Breast epithelium (tissue), 4 donors: ENCODE measurements around the gene POLR1B. TPM values are rescaled to one million over a fixed set of nuclear protein-coding genes. Genes with fewer than 3 reads are reported as not detected.

Experiments used
- DNase-seq, 2 donors: peaks; one replicate each; pipeline ENCODE4 v3.0.0-alpha.2; 2019; ENCODE audit warnings: low spot score in 2 of 2
- H3K27ac ChIP-seq, 2 donors: fragments of 200-600 bp; sonication (generic) in 1 of 2; one replicate each; pipeline ENCODE4 v1.5.1; 2016 to 2019; ENCODE audit warnings: mild to moderate bottlenecking in 1 of 2
- H3K27me3 ChIP-seq, 2 donors: fragments of 200-600 bp; sonication (generic) in 1 of 2; one replicate each; pipeline versions ENCODE4 v1.5.1 to v1.6.0; 2017 to 2019; ENCODE audit warnings: control low read depth in 1 of 2, mild to moderate bottlenecking in 1 of 2
- H3K36me3 ChIP-seq: fragments of 200-600 bp; one replicate; pipeline ENCODE4 v1.5.1; 2019
- H3K4me1 ChIP-seq, 2 donors: fragments of 200-600 bp; sonication (generic); one replicate each; pipeline ENCODE4 v1.5.1; 2016 to 2019; ENCODE audit warnings: control low read depth in 1 of 2
- H3K4me3 ChIP-seq, 3 donors: fragments of 200-600 bp; sonication (generic); 1 replicate in 2 of 3; 2 replicates in 1 of 3; pipeline ENCODE4 v1.5.1; 2016 to 2019; ENCODE audit warnings: mild to moderate bottlenecking in 3 of 3, moderate library complexity in 2 of 3
- H3K9me3 ChIP-seq, 2 donors: fragments of 200-600 bp; sonication (generic) in 1 of 2; one replicate each; pipeline ENCODE4 v1.5.1; 2016 to 2019; ENCODE audit warnings: control low read depth in 1 of 2
- POLR2A ChIP-seq: fragments of 450-650 bp; IDR thresholded peaks from one replicate; pipeline ENCODE4 v1.6.1; 2016; ENCODE audit warnings: antibody characterized with exemption, mild to moderate bottlenecking, moderate library complexity
- POLR2AphosphoS5 ChIP-seq, 3 donors: sonication (generic); formaldehyde crosslinking; IDR thresholded peaks; one replicate each; pipeline ENCODE4 v1.6.1; 2017; ENCODE audit warnings: antibody characterized with exemption in 3 of 3
- intact Hi-C: fragments of 100-400 bp; cut with DNase I; formaldehyde crosslinking; loops from one replicate; pipeline ENCODE4 v1.15.1; 2023; ENCODE audit warnings: low total_unique reads
- total RNA-seq, 3 donors: library from RNA; depleted of rRNA; stranded (reverse); fragments of >200 nt; gene quantifications; one replicate each; pipeline ENCODE4 v1.1.0, GENCODE V29; 2016
- TF ChIP-seq, protein P1 (sequence below), 3 donors: fragments of 450-650 bp; IDR thresholded peaks; one replicate each; pipeline ENCODE4 v1.5.1; 2016 to 2017; ENCODE audit warnings: antibody characterized with exemption in 3 of 3, mild to moderate bottlenecking in 3 of 3, moderate library complexity in 3 of 3

Gene POLR1B
- total RNA-seq, 3 donors from 2014 or later = 7.8 to 23.7 (median 15.7) TPM

DNA sequence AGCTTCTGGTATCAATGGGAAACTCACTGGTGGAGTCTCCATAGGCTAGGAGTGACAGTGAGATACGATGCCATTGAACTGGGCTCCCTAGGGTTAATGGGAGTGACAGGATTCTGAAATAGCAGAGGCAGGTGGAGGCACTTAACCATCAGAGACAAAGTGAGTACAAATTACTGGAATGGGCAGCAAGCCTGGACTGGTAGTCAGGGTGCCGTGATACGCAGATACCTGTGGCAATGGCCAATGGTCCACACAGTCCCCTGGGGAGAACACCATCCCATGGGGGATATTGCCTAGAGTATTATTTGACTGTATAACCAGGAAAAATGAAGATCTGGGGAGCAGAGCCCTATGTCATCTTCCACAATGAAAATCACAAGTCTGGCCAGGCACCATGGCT lies 59.5 kb downstream of the POLR1B start:
- DNase-seq = no peak
- H3K27me3 ChIP-seq = no peaks in the 10 kb centered on the region
- intact Hi-C loops = no loop called here
- H3K4me1 ChIP-seq = no peaks in the 10 kb centered on the region
- H3K4me3 ChIP-seq = no peak overlapping the region
- H3K27ac ChIP-seq = no peak overlapping the region
- TF ChIP-seq, protein P1, sequence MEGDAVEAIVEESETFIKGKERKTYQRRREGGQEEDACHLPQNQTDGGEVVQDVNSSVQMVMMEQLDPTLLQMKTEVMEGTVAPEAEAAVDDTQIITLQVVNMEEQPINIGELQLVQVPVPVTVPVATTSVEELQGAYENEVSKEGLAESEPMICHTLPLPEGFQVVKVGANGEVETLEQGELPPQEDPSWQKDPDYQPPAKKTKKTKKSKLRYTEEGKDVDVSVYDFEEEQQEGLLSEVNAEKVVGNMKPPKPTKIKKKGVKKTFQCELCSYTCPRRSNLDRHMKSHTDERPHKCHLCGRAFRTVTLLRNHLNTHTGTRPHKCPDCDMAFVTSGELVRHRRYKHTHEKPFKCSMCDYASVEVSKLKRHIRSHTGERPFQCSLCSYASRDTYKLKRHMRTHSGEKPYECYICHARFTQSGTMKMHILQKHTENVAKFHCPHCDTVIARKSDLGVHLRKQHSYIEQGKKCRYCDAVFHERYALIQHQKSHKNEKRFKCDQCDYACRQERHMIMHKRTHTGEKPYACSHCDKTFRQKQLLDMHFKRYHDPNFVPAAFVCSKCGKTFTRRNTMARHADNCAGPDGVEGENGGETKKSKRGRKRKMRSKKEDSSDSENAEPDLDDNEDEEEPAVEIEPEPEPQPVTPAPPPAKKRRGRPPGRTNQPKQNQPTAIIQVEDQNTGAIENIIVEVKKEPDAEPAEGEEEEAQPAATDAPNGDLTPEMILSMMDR (IDR thresholded peaks at IDR 0.05) = no peak
- TF ChIP-seq POLR2AphosphoS5 (IDR thresholded peaks at IDR 0.05) = no peak
- no peak for TF ChIP-seq POLR2A
- H3K36me3 ChIP-seq = no peaks in the 10 kb centered on the region
- H3K9me3 ChIP-seq = no peaks in the 10 kb centered on the region

DNA sequence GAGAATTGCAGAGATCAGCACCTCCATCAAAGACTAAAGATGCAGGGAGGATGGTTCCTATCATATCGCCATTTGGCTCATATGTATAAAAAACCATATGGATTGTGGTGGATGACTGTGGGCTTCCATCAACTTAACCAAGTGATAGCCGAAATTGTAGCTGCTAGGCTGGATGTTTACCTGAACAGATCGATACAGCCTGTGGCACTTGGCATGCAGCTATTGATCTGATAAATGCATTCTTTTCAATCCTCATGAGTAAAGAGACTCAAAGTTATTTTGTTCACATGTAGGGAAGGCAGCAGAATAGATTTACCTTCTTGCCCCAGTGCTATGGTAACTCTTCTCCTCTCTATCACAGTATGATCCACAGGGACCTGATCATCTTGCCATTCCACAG lies 60.7 kb downstream of the POLR1B start:
- intact Hi-C loops = no loop called here
- no peak for TF ChIP-seq POLR2AphosphoS5 (IDR thresholded peaks at IDR 0.05)
- TF ChIP-seq POLR2A = no peak
- TF ChIP-seq, protein P1 (IDR thresholded peaks at IDR 0.05) = no peak
- no peaks in the 10 kb centered on the region for H3K4me1 ChIP-seq
- H3K4me3 ChIP-seq = no peak overlapping the region
- no peaks in the 10 kb centered on the region for H3K27me3 ChIP-seq
- no peak overlapping the region for H3K27ac ChIP-seq
- no peaks in the 10 kb centered on the region for H3K9me3 ChIP-seq
- H3K36me3 ChIP-seq = no peaks in the 10 kb centered on the region
- DNase-seq = no peak

DNA sequence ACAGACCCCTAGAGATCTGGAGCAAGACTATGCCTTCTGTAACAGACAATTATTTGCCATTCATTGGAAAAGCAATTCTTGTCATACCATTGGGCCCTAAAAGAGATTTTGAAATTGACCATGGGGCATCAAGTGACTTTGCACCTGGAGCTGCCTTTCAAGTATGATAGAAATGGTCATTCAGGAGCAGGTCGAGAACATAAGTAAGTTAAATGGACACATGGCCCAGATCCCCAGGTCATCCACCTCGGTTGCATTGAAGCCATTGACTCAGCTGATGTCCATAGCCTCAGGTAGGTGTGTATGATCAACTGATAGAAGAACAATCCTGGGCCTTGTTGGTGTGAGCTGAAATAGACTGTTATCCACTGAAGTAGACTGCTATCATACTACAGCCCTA lies 61.5 kb downstream of the POLR1B start:
- no peak overlapping the region for H3K27ac ChIP-seq
- H3K27me3 ChIP-seq = no peaks in the 10 kb centered on the region
- intact Hi-C loops = no loop called here
- H3K4me1 ChIP-seq = no peaks in the 10 kb centered on the region
- TF ChIP-seq POLR2A = no peak
- TF ChIP-seq, protein P1 (IDR thresholded peaks at IDR 0.05) = no peak
- no peak for TF ChIP-seq POLR2AphosphoS5 (IDR thresholded peaks at IDR 0.05)
- H3K4me3 ChIP-seq = no peak overlapping the region
- DNase-seq = no peak
- H3K36me3 ChIP-seq = no peaks in the 10 kb centered on the region
- H3K9me3 ChIP-seq = no peaks in the 10 kb centered on the region

DNA sequence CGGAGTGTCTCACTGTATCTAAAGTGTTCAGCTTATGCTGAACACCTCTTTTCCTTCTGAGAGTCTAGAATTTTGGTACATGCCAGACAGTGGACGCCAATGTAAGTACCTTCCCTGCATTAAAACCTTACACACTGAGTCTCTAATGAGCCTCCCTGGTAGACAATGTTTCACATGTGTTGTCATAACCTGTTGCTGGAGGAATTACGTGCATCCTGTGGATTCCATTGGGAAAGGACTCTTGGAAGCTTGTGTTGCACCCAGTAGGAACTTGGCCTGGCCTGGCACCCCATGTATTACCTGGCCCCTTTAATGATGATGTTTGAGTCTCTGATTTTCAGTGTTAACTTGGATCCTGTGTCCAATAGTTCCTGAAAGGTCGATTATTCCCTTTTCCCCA lies 62.7 kb downstream of the POLR1B start:
- intact Hi-C loops = no loop called here
- DNase-seq = no peak
- no peak for TF ChIP-seq POLR2AphosphoS5 (IDR thresholded peaks at IDR 0.05)
- TF ChIP-seq, protein P1 (IDR thresholded peaks at IDR 0.05) = no peak
- TF ChIP-seq POLR2A = no peak

DNA sequence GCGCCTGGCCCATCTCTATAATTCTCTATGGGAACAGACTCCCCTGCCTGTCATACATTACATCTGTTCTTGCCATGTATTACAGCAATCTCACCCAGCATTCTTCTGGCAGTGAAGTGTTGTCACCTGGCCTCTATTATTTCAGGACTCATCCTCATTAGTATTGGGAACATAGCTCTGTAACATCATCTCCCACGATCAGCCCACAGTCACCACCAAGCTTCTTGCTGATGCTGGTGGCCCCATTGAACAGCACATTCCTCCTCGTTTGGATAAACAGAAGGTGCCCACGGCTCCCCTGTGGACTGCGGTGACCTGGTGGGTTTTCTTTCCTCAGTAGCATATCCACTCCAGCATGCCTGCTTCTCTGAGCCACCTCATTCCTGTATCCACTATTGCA lies 63.7 kb downstream of the POLR1B start:
- no peak for DNase-seq
- intact Hi-C loops = no loop called here
- no peak for TF ChIP-seq POLR2A

More for the DNA sequence above, 62.7 kb downstream of the POLR1B start:
- Histone ChIP-seq H3K9me3 (no peaks in the 10 kb centered on the region), H3K4me3 (no peak overlapping the region), H3K27ac (no peak overlapping the region), H3K4me1 (no peaks in the 10 kb centered on the region), H3K27me3 (no peaks in the 10 kb centered on the region), H3K36me3 (no peaks in the 10 kb centered on the region)

DNA sequence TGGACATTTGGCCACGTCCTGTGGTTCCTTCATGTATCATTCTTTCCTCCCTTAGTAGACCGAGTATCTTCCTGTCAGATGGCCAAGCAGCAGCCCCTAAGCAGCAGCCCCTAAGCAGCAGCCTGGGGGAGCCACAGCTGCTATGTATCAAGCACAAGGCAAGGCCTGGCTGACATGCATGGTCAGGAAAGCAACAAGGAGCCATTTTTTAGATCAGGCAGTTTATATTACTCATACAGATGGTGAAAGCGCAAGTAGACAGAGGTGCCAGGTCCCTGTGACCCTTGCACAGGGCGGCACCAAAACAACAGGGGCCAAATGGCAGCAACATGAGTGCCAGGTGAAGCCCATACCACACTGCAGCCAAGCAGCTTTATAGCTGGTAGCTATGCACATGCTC lies 64.3 kb downstream of the POLR1B start:
- no peak for TF ChIP-seq POLR2A
- no peak for TF ChIP-seq POLR2AphosphoS5 (IDR thresholded peaks at IDR 0.05)
- TF ChIP-seq, protein P1 (IDR thresholded peaks at IDR 0.05) = no peak
- no peaks in the 10 kb centered on the region for H3K9me3 ChIP-seq
- H3K27ac ChIP-seq = no peak overlapping the region
- no peak for DNase-seq
- no peaks in the 10 kb centered on the region for H3K27me3 ChIP-seq
- no peaks in the 10 kb centered on the region for H3K36me3 ChIP-seq
- no peaks in the 10 kb centered on the region for H3K4me1 ChIP-seq
- intact Hi-C loops = no loop called here
- no peak overlapping the region for H3K4me3 ChIP-seq

More for the DNA sequence above, 63.7 kb downstream of the POLR1B start:
- H3K36me3 ChIP-seq = no peaks in the 10 kb centered on the region
- H3K27me3 ChIP-seq = no peaks in the 10 kb centered on the region
- no peak overlapping the region for H3K4me3 ChIP-seq
- H3K27ac ChIP-seq = no peak overlapping the region
- no peaks in the 10 kb centered on the region for H3K9me3 ChIP-seq
- H3K4me1 ChIP-seq = no peaks in the 10 kb centered on the region
